ENCODE data around the gene EIF4E2. TPM values are rescaled to one million over a fixed set of nuclear protein-coding genes. Genes with fewer than 3 reads are reported as not detected.

The EIF4E2 gene
- total RNA-seq, 1 experiment from 2014 or later, result 77.5 TPM

DNA sequence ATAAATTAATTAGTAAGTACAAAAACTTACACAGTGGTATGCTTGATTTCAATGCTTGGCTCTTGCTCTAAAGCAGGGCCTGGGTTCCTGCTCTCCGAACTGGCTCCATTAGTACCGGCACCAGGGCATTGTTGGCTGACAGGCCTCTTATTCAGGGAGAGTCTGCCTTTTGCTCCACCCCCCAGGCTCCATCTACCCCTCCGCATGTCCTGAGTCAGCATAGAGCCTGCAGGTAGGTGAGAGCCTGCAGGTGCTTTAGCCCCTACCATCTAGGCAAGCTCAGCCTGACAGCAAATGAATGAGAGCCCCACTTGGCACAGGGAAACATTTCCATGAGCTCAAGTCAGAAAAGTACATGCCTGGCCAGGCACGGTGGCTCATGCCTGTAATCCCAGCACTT lies 47.8 kb downstream of the EIF4E2 start:
- DNase-seq (ENCODE audit: low spot score), result no peak

DNA sequence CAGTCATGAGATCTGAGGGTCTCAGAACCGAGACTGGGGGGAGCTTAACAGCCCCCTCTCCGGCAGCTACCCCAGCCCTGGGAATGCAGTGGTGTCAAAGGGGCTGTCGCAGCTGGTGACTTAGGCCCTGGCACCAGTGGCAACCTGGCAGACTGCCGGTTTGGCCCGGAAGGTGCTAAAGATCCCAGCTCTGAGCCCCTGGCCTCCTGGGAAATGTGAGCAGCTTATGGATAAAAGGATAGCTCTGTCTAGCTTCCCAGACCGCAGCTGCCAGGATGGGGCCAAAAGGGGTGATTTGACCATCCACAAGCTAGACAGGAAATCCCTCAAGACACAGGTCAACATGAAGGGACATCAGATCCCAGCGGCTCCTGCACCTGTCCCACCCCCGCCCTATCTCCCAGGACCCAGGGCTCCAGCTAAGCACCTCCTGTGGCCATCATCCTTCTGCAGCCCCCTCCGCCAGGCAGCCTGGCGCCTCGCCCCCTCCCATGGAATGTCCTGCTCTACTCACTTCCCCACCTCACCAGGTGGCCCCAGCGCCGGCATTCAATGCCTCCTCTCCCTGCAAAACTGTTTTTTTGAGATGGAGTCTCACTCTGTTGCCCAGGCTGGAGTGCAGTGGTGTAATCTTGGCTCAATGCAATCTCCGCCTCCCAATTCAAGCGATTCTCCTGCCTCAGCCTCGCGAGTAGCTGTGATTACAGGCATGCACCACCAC lies 49.7 kb downstream of the EIF4E2 start:
- DNase-seq (ENCODE audit: low spot score), result no peak

- DNase-seq (ENCODE audit: low spot score), result no peak
Measured at GRCh38 chr2:232603283-232603682, 52.8 kb downstream of the EIF4E2 start.

- no peak for DNase-seq (ENCODE audit: low spot score)
Measured at GRCh38 chr2:232604535-232604934, 54.0 kb downstream of the EIF4E2 start.

- no peak for DNase-seq (ENCODE audit: low spot score)
Measured at GRCh38 chr2:232607011-232607410, 56.5 kb downstream of the EIF4E2 start.

DNA sequence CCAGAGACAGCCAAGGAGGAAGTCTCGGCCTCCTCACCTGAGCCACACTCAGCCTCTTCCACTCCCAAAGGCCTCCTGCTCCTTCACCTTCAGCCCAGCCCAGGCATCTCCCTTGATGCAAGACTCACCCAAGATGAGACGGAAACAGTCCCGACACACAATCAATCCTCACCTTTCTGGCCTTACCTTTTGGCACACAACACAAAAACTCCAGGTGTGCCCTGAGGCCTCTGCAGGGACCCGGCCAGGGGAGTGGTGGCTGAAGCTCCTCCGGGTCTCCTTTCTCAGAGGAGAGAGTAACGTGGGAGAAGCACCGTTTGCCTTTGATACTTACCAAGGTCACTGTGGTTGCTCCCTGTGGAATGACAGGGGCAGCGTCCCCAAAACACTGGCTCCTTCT lies 59.1 kb downstream of the EIF4E2 start:
- DNase-seq (ENCODE audit: low spot score), result no peak

DNA sequence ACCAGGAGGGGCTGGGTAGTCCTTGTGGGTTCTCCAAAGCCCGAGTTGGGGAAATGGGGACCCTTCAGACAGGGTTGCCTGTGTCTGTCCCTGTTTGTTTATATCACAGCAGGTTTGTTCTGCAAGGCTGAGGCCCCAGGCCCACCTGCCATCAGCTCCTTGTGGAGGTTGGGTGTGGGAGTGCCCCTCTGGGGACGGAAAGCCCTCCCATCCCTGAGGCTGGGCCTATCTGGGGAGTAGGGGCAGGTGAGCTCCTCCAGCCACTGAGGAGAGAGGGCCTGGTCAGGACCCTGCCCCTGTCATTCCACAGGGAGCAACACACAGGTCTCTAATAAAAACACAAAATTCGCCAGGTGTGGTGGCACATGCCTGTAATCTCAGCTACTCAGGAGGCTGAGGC lies 59.6 kb downstream of the EIF4E2 start:
- DNase-seq (ENCODE audit: low spot score), result no peak

- DNase-seq (ENCODE audit: low spot score), result no peak
Measured at GRCh38 chr2:232611061-232611460, 60.6 kb downstream of the EIF4E2 start.

DNA sequence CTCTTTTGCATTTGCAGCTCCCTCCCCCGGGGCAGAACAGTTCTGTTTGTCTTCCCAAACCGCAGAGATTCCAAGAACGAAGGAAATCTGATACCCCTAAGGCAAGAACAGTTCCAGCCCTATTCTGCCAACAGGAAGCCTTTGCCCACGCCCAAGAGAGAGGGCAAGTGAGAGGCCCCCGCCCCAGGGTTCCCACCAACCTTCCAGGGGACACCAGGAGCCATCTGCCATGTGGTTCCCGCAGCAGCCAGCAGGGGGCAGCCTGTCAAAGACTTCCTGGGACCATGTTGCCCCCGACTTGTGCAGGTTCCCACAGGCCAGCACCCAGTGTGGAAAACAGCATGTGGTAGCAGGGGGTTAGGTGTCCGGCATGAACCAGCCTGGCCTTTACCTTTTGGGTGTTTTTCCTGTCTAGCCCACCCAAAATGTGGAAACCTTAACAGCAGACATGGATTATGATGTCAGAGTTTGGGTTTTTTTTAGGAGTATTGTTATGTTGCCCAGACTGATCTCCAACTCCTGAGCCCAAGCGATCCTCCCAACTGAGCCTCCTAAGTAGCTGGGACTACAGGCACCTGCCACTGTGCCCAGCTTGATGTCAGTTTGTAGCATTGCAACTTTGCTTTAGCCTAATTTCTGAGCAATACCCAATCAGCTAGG lies 61.2 kb downstream of the EIF4E2 start:
- peak; percentile 41 for DNase-seq (ENCODE audit: low spot score)

DNA sequence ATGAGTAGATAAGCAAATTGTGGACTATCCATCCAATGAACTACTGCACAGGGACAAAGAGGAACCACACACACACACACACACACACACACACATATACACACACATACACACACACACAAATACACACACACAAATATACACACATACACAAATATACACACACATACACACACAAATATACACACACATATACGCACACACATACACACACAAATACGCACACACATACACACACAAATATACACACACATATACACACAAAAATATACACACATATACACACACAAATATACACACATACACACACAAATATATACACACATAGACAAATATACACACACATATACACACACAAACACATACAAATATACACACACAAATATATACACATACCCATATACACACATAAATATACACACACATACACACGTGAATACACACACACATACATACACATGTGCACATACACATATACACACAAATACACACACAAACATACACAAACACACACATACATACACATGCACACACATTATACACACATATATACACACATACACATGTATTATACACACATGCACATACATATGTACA lies 63.1 kb downstream of the EIF4E2 start:
- no peak for DNase-seq (ENCODE audit: low spot score)

DNA sequence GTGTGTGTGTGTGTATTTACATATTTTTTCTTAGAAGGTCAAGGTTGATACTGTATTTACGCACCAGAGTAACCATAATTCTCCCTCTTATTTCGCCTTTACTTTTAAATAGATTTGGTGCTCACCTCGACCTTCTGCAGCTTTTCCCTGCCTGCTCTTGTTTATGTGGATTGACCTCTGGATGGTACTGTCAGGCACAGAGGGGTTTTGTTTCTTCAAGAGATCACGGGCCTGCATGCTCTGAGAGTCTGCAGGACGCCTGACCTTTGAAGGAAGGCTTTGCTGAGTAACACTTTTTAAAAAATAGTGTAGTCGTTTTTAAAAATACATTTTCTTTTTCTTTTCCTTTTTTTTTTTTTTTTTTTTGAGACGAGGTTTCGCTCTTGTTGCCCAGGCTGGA lies 64.8 kb downstream of the EIF4E2 start:
- no peak for DNase-seq (ENCODE audit: low spot score)

Other genes with a start within 250 kb of the EIF4E2 start
- 0.29 and 1.1 TPM in 2 replicates for gene ALPP, start 171.9 kb upstream of the EIF4E2 start, total RNA-seq (2014; rRNA removed; shearing (Covaris generic))
- 0.16 TPM in 1 of 2 replicates, not detected in the other for gene ALPG, start 143.8 kb upstream of the EIF4E2 start, total RNA-seq (2014; rRNA removed; shearing (Covaris generic))
- not detected in 2 replicates for gene ALPI, start 94.5 kb upstream of the EIF4E2 start, total RNA-seq (2014; rRNA removed; shearing (Covaris generic))
- gene ECEL1, start 62.9 kb upstream of the EIF4E2 start, total RNA-seq (2014; rRNA removed; shearing (Covaris generic)), result not detected in 2 replicates
- not detected in 2 replicates for gene PRSS56, start 30.3 kb upstream of the EIF4E2 start, total RNA-seq (2014; rRNA removed; shearing (Covaris generic))
- not detected in 2 replicates for gene CHRND, start 24.5 kb upstream of the EIF4E2 start, total RNA-seq (2014; rRNA removed; shearing (Covaris generic))
- gene CHRNG, start 11.0 kb upstream of the EIF4E2 start, total RNA-seq (2014; rRNA removed; shearing (Covaris generic)), result not detected in 2 replicates
- gene TIGD1, start 132 bp upstream of the EIF4E2 start, total RNA-seq (2014; rRNA removed; shearing (Covaris generic)), result 6.0 and 7.0 TPM in 2 replicates
- not detected in 2 replicates for gene EFHD1, start 82.9 kb downstream of the EIF4E2 start, total RNA-seq (2014; rRNA removed; shearing (Covaris generic))
- gene GIGYF2, start 146.6 kb downstream of the EIF4E2 start, total RNA-seq (2014; rRNA removed; shearing (Covaris generic)), result 27.1 and 40.2 TPM in 2 replicates
- not detected in 2 replicates for gene KCNJ13, start 225.9 kb downstream of the EIF4E2 start, total RNA-seq (2014; rRNA removed; shearing (Covaris generic))

All from HT-29 (cell line).